Neural cell (in vitro differentiated cells): ENCODE results near the gene MTRR. TPM values are rescaled to one million over a fixed set of nuclear protein-coding genes. Genes with fewer than 3 reads are reported as not detected.

Source experiments
- H2AFZ ChIP-seq: fragments of 200-600, 300-800 bp; sonication (generic), shearing (Covaris generic); 2 replicates; pipeline ENCODE4 v1.6.0; 2014; ENCODE audit warnings: low read depth, mild to moderate bottlenecking, antibody characterized with exemption, low read length, moderate library complexity
- H3F3A ChIP-seq: fragments of 200-600 bp; shearing (Covaris generic); 2 replicates; pipeline ENCODE4 v1.6.1; 2016; ENCODE audit warnings: mild to moderate bottlenecking, moderate library complexity, mixed read lengths, antibody characterized with exemption, low read length; ENCODE audit not compliant: insufficient read depth, poor library complexity, severe bottlenecking
- H3K27ac ChIP-seq: fragments of 200-600, 300-800 bp; sonication (generic), shearing (Covaris generic); 2 replicates; pipeline ENCODE4 v1.5.1; 2014; ENCODE audit warnings: mild to moderate bottlenecking, low read length, moderate library complexity
- H3K27me3 ChIP-seq: fragments of 300-800, 200-600 bp; sonication (generic), shearing (Covaris generic); 2 replicates; pipeline ENCODE4 v1.6.0; 2014; ENCODE audit warnings: mild to moderate bottlenecking, low read depth, low read length, moderate library complexity; ENCODE audit not compliant: insufficient read depth
- H3K36me3 ChIP-seq: fragments of 300-800, 200-600 bp; sonication (generic), shearing (Covaris generic); 2 replicates; pipeline ENCODE4 v1.5.1; 2014; ENCODE audit warnings: mild to moderate bottlenecking, antibody characterized with exemption, low read length, moderate library complexity; ENCODE audit not compliant: insufficient read depth
- H3K4me2 ChIP-seq: fragments of 300-800, 200-600 bp; sonication (generic), shearing (Covaris generic); 2 replicates; pipeline ENCODE4 v1.6.0; 2014; ENCODE audit warnings: mild to moderate bottlenecking, low read length
- H3K4me3 ChIP-seq: fragments of 300-800, 200-600 bp; sonication (generic), shearing (Covaris generic); 2 replicates; pipeline ENCODE4 v1.5.1; 2014; ENCODE audit warnings: mild to moderate bottlenecking, low read length, moderate library complexity
- H3K79me2 ChIP-seq: fragments of 200-600 bp; shearing (Covaris generic); replicated peaks from 2 replicates; pipeline ENCODE4 v1.6.0; 2014; ENCODE audit warnings: mild to moderate bottlenecking, low read length, moderate library complexity; ENCODE audit not compliant: insufficient read depth
- H3K9ac ChIP-seq: fragments of 300-800, 200-600 bp; sonication (generic), shearing (Covaris generic); 2 replicates; pipeline ENCODE4 v1.6.1; 2016; ENCODE audit warnings: mild to moderate bottlenecking, low read length, mixed read lengths
- H3K9me2 ChIP-seq: fragments of 200-600 bp; shearing (Covaris generic); 2 replicates; pipeline ENCODE4 v1.6.1; 2016; ENCODE audit warnings: mild to moderate bottlenecking, low read length, mixed read lengths; ENCODE audit not compliant: insufficient read depth
- H3K9me3 ChIP-seq: fragments of 200-600, 300-800 bp; sonication (generic), shearing (Covaris generic); 2 replicates; pipeline ENCODE4 v1.6.1; 2016; ENCODE audit warnings: mild to moderate bottlenecking, mixed run types, low read length, moderate library complexity, mixed read lengths
- H4K20me1 ChIP-seq: fragments of 200-600 bp; shearing (Covaris generic); 2 replicates; pipeline ENCODE4 v1.6.1; 2016; ENCODE audit warnings: mild to moderate bottlenecking, mixed run types; ENCODE audit not compliant: insufficient read depth
- EP300 ChIP-seq: fragments of 450-650 bp; conservative IDR thresholded peaks from 2 replicates; pipeline ENCODE4 v1.6.1; 2014; ENCODE audit warnings: antibody characterized with exemption, mild to moderate bottlenecking, moderate library complexity; ENCODE audit not compliant: poor library complexity, severe bottlenecking
- EZH2 ChIP-seq: fragments of 200-600, 300-800 bp; shearing (Covaris generic), sonication (generic); IDR thresholded peaks from 2 replicates; pipeline ENCODE4 v1.6.1; 2014; ENCODE audit warnings: antibody characterized with exemption, low read length, borderline replicate concordance, mild to moderate bottlenecking; ENCODE audit not compliant: insufficient read depth, poor library complexity, severe bottlenecking
- MXI1 ChIP-seq: fragments of 450-650 bp; conservative IDR thresholded peaks from 2 replicates; pipeline ENCODE4 v1.6.1; 2014; ENCODE audit warnings: antibody characterized with exemption, mild to moderate bottlenecking; ENCODE audit not compliant: poor library complexity, severe bottlenecking
- POLR2AphosphoS5 ChIP-seq: IDR thresholded peaks from 2 replicates; pipeline ENCODE4 v1.6.1; 2012
- RAD21 ChIP-seq: fragments of 450-650 bp; conservative IDR thresholded peaks from 2 replicates; pipeline ENCODE4 v1.6.1; 2014; ENCODE audit warnings: antibody characterized with exemption, mild to moderate bottlenecking, moderate library complexity
- SMC3 ChIP-seq: fragments of 450-650 bp; conservative IDR thresholded peaks from 2 replicates; pipeline ENCODE4 v1.6.1; 2014; ENCODE audit warnings: antibody characterized with exemption, mild to moderate bottlenecking, moderate library complexity; ENCODE audit not compliant: poor library complexity
- TAF1 ChIP-seq: IDR thresholded peaks from 2 replicates; pipeline ENCODE4 v1.6.1; 2012; ENCODE audit warnings: low read depth
- polyA plus RNA-seq: library from polyadenylated mRNA; depleted of rRNA; stranded (reverse); fragments of >200 nt; gene quantifications from 2 replicates; pipeline ENCODE4 v1.2.3, GENCODE V29; 2014
- TF ChIP-seq, protein P1 (sequence below): IDR thresholded peaks from 2 replicates; pipeline ENCODE4 v1.6.1; 2012; ENCODE audit warnings: borderline replicate concordance
- TF ChIP-seq, protein P2 (sequence below): fragments of 450-650 bp; IDR thresholded peaks from 2 replicates; pipeline ENCODE4 v1.5.1; 2014; ENCODE audit warnings: antibody characterized with exemption, mild to moderate bottlenecking, moderate library complexity; ENCODE audit not compliant: poor library complexity, severe bottlenecking

MTRR gene
- polyA plus RNA-seq, 1 donor from 2014 or later = 34.1 TPM

DNA sequence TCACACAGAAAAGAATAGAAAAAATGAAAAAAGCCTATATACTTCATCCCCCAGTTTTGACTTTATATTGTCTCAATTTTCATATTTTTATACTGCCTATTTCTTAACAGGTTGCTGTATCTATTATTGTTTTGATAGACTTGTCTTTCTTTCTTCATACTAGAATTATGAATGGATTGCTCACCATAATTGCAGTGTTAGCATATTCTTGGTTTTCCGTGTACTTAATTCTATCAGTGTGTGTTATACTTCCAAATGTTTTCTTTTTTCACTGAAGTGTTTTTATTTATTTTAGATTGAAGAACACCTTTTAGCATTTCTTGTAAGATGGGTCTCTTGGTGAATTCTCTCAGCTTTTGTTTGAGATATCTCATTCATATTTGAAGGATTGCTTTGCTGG lies 38.7 kb downstream of the MTRR start:
- Histone ChIP-seq H3K9ac (no peak overlapping the region), H2AFZ (no peak overlapping the region), H3K4me2 (no peak overlapping the region), H3K27me3 (no peaks in the 10 kb centered on the region), H4K20me1 (no peaks in the 10 kb centered on the region), H3K36me3 (no peaks in the 10 kb centered on the region), H3K79me2 (no peaks in the 10 kb centered on the region), H3K4me3 (no peak overlapping the region), H3F3A (no peaks in the 10 kb centered on the region), H3K9me3 (no peaks in the 10 kb centered on the region), H3K27ac (no peak overlapping the region), H3K9me2 (no peaks in the 10 kb centered on the region)
- TF ChIP-seq EZH2 (no peak), MXI1 (no peak), POLR2AphosphoS5 (no peak), RAD21 (no peak), SMC3 (no peak), TAF1 (no peak), EP300 (no peak)
- TF ChIP-seq, protein P1, sequence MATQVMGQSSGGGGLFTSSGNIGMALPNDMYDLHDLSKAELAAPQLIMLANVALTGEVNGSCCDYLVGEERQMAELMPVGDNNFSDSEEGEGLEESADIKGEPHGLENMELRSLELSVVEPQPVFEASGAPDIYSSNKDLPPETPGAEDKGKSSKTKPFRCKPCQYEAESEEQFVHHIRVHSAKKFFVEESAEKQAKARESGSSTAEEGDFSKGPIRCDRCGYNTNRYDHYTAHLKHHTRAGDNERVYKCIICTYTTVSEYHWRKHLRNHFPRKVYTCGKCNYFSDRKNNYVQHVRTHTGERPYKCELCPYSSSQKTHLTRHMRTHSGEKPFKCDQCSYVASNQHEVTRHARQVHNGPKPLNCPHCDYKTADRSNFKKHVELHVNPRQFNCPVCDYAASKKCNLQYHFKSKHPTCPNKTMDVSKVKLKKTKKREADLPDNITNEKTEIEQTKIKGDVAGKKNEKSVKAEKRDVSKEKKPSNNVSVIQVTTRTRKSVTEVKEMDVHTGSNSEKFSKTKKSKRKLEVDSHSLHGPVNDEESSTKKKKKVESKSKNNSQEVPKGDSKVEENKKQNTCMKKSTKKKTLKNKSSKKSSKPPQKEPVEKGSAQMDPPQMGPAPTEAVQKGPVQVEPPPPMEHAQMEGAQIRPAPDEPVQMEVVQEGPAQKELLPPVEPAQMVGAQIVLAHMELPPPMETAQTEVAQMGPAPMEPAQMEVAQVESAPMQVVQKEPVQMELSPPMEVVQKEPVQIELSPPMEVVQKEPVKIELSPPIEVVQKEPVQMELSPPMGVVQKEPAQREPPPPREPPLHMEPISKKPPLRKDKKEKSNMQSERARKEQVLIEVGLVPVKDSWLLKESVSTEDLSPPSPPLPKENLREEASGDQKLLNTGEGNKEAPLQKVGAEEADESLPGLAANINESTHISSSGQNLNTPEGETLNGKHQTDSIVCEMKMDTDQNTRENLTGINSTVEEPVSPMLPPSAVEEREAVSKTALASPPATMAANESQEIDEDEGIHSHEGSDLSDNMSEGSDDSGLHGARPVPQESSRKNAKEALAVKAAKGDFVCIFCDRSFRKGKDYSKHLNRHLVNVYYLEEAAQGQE = no peak
- TF ChIP-seq, protein P2, sequence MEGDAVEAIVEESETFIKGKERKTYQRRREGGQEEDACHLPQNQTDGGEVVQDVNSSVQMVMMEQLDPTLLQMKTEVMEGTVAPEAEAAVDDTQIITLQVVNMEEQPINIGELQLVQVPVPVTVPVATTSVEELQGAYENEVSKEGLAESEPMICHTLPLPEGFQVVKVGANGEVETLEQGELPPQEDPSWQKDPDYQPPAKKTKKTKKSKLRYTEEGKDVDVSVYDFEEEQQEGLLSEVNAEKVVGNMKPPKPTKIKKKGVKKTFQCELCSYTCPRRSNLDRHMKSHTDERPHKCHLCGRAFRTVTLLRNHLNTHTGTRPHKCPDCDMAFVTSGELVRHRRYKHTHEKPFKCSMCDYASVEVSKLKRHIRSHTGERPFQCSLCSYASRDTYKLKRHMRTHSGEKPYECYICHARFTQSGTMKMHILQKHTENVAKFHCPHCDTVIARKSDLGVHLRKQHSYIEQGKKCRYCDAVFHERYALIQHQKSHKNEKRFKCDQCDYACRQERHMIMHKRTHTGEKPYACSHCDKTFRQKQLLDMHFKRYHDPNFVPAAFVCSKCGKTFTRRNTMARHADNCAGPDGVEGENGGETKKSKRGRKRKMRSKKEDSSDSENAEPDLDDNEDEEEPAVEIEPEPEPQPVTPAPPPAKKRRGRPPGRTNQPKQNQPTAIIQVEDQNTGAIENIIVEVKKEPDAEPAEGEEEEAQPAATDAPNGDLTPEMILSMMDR = no peak

DNA sequence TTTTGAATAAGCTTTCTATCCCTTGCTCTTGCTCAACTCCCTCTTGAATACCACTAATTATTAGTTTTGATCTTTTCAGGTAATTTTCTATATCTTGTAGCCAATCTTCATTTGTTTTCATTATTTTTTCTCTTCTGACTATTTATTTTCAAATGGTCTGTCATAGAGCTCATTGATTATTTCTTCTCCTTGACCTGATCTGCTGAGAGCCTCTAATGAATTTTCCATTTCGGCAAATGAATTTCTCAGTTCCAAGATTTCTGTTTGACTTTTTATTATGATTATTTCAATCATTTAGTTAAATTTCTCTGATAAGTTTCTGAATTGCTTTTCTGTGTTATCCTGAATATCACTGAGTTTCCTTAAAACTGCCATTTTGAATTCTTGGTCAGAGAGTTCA lies 39.4 kb downstream of the MTRR start:
- Histone ChIP-seq H3K4me3 (no peak overlapping the region), H3K9me2 (no peaks in the 10 kb centered on the region), H3K27me3 (no peaks in the 10 kb centered on the region), H3F3A (no peaks in the 10 kb centered on the region), H3K79me2 (no peaks in the 10 kb centered on the region), H4K20me1 (no peaks in the 10 kb centered on the region), H2AFZ (no peak overlapping the region), H3K9me3 (no peaks in the 10 kb centered on the region), H3K36me3 (no peaks in the 10 kb centered on the region), H3K4me2 (no peak overlapping the region), H3K27ac (no peak overlapping the region), H3K9ac (no peak overlapping the region)
- TF ChIP-seq MXI1 (no peak), RAD21 (no peak), EP300 (no peak), POLR2AphosphoS5 (no peak), EZH2 (no peak), SMC3 (no peak), TAF1 (no peak)
- TF ChIP-seq, protein P2 = no peak
- TF ChIP-seq, protein P1 = no peak
